ENCODE data around the gene HNRNPUL1. TPM values are rescaled to one million over a fixed set of nuclear protein-coding genes. Genes with fewer than 3 reads are reported as not detected.

The HNRNPUL1 gene
- total and polyA plus RNA-seq, 10 of the 15 experiments (the other 5 are each of a cell fraction or from before 2014, with no cell fraction given): 11.1 to 276 (median 117) TPM

DNA sequence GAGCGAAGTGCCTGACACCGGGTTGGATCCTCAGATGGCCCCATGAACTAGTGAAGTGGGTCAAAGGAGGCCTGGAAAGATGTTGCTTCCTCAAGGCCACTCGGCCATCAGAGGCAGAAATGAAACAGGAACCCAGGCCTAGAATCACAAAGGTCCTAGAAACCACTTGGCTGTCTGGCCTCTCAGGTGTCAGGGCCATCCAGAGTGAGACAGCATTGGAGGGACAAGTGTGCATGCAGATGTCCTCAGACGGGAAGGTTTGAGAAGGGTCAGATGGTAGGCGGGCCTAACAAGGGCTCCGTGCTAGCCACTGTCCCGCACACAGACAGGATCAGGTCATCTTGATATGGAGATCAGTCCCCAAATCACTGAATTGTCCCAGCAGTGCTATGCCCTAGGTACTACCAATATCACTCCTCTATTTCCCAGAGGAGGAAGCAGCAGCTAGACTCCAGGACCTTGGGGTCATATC is 60.1 kb downstream of the HNRNPUL1 start:
- FAIRE-seq: no peak
- no peak overlapping the region for H3K27ac ChIP-seq (ENCODE audit: control insufficient read depth, insufficient read depth)
- no peak for ATAC-seq
- DNase-seq (ENCODE audit: low read depth, low spot score): no peak
- no peak overlapping the region for H3K4me3 ChIP-seq
- BruUV-seq (replicated peaks): TSS peak; percentile 66
- 80% methylated on average over 7 of the region's 7 CpGs for WGBS (ENCODE audit: insufficient coverage, insufficient replicate concordance, low lambda C conversion rate, missing lambda C conversion rate)
- TF ChIP-seq, protein P1, sequence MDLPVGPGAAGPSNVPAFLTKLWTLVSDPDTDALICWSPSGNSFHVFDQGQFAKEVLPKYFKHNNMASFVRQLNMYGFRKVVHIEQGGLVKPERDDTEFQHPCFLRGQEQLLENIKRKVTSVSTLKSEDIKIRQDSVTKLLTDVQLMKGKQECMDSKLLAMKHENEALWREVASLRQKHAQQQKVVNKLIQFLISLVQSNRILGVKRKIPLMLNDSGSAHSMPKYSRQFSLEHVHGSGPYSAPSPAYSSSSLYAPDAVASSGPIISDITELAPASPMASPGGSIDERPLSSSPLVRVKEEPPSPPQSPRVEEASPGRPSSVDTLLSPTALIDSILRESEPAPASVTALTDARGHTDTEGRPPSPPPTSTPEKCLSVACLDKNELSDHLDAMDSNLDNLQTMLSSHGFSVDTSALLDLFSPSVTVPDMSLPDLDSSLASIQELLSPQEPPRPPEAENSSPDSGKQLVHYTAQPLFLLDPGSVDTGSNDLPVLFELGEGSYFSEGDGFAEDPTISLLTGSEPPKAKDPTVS (IDR thresholded peaks at IDR 0.05; ENCODE audit: low read depth, low read length): no peak
- TF ChIP-seq NFIC (IDR thresholded peaks at IDR 0.05; ENCODE audit: low read depth, low read length) (no peak), MXI1 (IDR thresholded peaks at IDR 0.05; ENCODE audit: low read depth, low read length) (no peak), SIX5 (IDR thresholded peaks at IDR 0.05; ENCODE audit: low read depth, low read length, severe bottlenecking) (no peak)
- H3K79me2 ChIP-seq (ENCODE audit: control insufficient read depth, insufficient read depth, low read length): peaks cover 10% of the 10 kb centered on the region
- H3K9me3 ChIP-seq (replicated peaks; ENCODE audit: control insufficient read depth, insufficient read depth, low read length): no peaks in the 10 kb centered on the region
- ChIA-PET SMC1A (ENCODE audit: uncharacterized antibody, unreplicated experiment) (interaction anchor here (1.1 kb wide), 1 partner anchor 120 kb away, joined by 3 read pairs; no protein-coding TSS in a partner anchor), POLR2A (interaction anchor here (0.5 kb wide), 1 partner anchor 22 kb away, joined by 3 read pairs; no protein-coding TSS in a partner anchor), RAD21 (ENCODE audit: unreplicated experiment) (no interaction called here), CTCF (no interaction called here)
- H3K27me3 ChIP-seq (replicated peaks in 1 of 2; ENCODE audit: control insufficient read depth in 2 of 2, insufficient read depth in 2 of 2, low read length in 1 of 2): no peaks in the 10 kb centered on the region
- H3K36me3 ChIP-seq (ENCODE audit: control insufficient read depth in 2 of 2, insufficient read depth in 2 of 2, low read length in 1 of 2): peaks cover 5 to 29% of the 10 kb centered on the region in 2 experiments
- intact Hi-C loops (cut with micrococcal nuclease; ENCODE audit: unreplicated experiment): no loop called here
- in situ Hi-C loops (cut with MboI): no loop called here
- H2AFZ ChIP-seq (ENCODE audit: control insufficient read depth, low read depth, low read length): no peak overlapping the region
- H3K4me2 ChIP-seq (ENCODE audit: control insufficient read depth, insufficient read depth): no peak overlapping the region
- H3K9ac ChIP-seq (ENCODE audit: control insufficient read depth, insufficient read depth, low read length): no peak overlapping the region
- no peaks in the 10 kb centered on the region for H4K20me1 ChIP-seq (ENCODE audit: control insufficient read depth, insufficient read depth)
- peaks cover 37% of the 10 kb centered on the region for H3K4me1 ChIP-seq (ENCODE audit: control insufficient read depth, insufficient read depth, low read length)

DNA sequence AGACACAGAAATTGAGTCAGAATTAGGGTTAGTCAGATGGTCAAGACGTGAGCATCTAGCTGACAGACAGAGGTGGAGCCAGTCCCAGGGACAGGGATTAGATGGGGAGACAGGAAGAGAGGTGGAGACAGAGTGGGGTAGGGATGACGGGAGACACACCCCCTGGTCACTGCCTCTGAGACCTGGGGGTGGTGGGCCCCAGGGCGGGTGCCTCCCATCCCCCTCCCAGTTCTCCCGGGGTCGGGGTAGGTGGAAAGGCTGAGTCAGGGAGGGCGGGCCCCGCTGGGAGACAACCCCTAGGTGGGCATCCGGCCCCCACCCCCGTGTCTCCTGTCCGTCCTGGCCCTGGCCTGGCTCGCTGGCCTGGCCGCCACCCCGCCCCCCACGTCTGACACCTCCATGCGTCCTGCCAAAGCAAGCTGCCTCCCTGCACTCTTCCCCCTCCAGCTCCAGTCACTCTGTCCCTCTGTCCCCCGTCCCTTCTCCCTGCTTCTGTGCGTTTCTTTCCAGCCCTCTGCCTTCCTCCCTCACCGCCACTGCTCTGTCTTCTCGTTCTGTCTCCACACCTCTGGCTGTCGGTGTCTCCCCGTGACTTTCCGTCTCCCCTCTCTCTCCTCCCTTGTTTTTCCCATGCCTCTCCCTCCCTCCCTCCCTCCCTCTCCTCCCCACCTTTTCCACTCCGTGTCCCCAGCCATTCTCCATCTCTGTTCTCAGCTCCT is 60.9 kb downstream of the HNRNPUL1 start:
- Histone ChIP-seq H3K9ac (ENCODE audit: control insufficient read depth, insufficient read depth, low read length) (no peak overlapping the region), H3K27me3 (replicated peaks in 1 of 2; ENCODE audit: control insufficient read depth in 2 of 2, insufficient read depth in 2 of 2, low read length in 1 of 2) (no peaks in the 10 kb centered on the region), H3K4me1 (ENCODE audit: control insufficient read depth, insufficient read depth, low read length) (peaks cover 37% of the 10 kb centered on the region), H3K79me2 (ENCODE audit: control insufficient read depth, insufficient read depth, low read length) (peaks cover 10% of the 10 kb centered on the region), H2AFZ (ENCODE audit: control insufficient read depth, low read depth, low read length) (no peak overlapping the region), H3K36me3 (ENCODE audit: control insufficient read depth in 2 of 2, insufficient read depth in 2 of 2, low read length in 1 of 2) (peaks cover 4 to 26% of the 10 kb centered on the region in 2 experiments), H3K9me3 (replicated peaks; ENCODE audit: control insufficient read depth, insufficient read depth, low read length) (no peaks in the 10 kb centered on the region), H3K4me2 (ENCODE audit: control insufficient read depth, insufficient read depth) (no peak overlapping the region), H3K27ac (ENCODE audit: control insufficient read depth, insufficient read depth) (peak overlapping the region; percentile 93), H4K20me1 (ENCODE audit: control insufficient read depth, insufficient read depth) (no peaks in the 10 kb centered on the region), H3K4me3 (no peak overlapping the region)
- ATAC-seq (no peak), DNase-seq (ENCODE audit: low read depth, low spot score) (no peak), FAIRE-seq (no peak)
- 75% methylated on average over 16 of the region's 23 CpGs for WGBS (ENCODE audit: insufficient coverage, insufficient replicate concordance, low lambda C conversion rate, missing lambda C conversion rate)
- CTCF ChIA-PET: no interaction called here
- POLR2A ChIA-PET: no interaction called here
- TF ChIP-seq, protein P2, sequence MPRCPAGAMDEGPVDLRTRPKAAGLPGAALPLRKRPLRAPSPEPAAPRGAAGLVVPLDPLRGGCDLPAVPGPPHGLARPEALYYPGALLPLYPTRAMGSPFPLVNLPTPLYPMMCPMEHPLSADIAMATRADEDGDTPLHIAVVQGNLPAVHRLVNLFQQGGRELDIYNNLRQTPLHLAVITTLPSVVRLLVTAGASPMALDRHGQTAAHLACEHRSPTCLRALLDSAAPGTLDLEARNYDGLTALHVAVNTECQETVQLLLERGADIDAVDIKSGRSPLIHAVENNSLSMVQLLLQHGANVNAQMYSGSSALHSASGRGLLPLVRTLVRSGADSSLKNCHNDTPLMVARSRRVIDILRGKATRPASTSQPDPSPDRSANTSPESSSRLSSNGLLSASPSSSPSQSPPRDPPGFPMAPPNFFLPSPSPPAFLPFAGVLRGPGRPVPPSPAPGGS (IDR thresholded peaks at IDR 0.05; ENCODE audit: borderline replicate concordance, insufficient read depth, low read depth, low read length, poor library complexity, severe bottlenecking): peak; percentile 51
- TF ChIP-seq PML (IDR thresholded peaks at IDR 0.05; ENCODE audit: low read length) (0 out of 2 replicates have a peak, but pooled peaks have one; percentile 15), TCF3 (IDR thresholded peaks at IDR 0.05; ENCODE audit: borderline replicate concordance, insufficient read depth, low read depth, low read length) (no peak)
- in situ Hi-C loops (cut with MboI): no loop called here
- BruUV-seq (replicated peaks): no TSS peak
- SMC1A ChIA-PET (ENCODE audit: uncharacterized antibody, unreplicated experiment): interaction anchor here (1.1 kb wide), 1 partner anchor 120 kb away, joined by 3 read pairs; no protein-coding TSS in a partner anchor
- intact Hi-C loops (cut with micrococcal nuclease; ENCODE audit: unreplicated experiment): no loop called here
- RAD21 ChIA-PET (ENCODE audit: unreplicated experiment): no interaction called here
